NCI-H1048 (cell line): ENCODE measurements around the gene PI16.

Source experiments
- DNase-seq: peaks from one replicate; lab custom pipeline; 2025; lab: John Stamatoyannopoulos, UW

Gene PI16

DNA sequence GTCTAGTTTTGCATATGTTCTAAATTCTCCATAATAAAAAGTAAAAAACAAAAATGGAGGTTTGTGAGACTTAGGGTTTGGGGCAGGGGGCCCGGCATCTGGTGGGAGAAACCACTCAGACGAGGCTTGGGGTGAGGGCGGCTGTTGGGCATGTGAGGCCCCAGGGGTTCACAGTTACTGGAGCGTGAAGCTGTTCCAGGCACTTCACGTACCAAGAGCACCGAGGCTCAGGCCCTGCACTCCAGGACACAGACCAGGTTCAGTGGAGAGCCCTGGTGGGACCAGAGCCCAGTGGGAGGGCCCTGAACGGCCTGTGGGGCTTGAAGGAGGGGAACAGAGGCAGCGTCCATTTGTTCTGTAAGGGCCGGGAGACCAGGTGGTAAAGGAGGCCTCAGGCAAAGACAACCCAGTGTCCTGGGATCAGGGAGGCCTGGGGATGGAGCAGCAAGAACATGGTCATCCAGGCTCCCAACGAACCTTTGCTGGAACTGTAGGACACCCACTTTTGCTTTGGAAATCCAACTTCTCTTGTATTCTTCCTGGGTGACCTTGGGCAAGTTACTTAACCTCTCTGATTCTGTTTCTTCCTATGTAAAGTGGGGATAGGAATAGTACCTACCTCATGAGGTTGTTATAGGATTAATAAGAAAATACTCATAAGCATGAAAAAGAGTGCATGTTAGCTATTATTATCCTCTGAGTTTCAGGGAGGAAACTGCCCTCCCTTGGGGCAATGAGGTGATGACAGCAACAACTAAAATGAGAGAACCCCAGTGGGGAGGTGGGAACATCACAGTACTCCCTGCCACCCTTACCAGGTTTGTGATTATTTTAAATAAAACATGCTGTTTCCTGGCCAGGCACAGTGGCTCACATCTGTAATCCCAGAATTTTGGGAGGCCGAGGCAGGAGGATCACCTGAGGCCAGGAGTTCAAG lies 49.8 kb downstream of the PI16 start:
- DNase-seq: no peak

DNA sequence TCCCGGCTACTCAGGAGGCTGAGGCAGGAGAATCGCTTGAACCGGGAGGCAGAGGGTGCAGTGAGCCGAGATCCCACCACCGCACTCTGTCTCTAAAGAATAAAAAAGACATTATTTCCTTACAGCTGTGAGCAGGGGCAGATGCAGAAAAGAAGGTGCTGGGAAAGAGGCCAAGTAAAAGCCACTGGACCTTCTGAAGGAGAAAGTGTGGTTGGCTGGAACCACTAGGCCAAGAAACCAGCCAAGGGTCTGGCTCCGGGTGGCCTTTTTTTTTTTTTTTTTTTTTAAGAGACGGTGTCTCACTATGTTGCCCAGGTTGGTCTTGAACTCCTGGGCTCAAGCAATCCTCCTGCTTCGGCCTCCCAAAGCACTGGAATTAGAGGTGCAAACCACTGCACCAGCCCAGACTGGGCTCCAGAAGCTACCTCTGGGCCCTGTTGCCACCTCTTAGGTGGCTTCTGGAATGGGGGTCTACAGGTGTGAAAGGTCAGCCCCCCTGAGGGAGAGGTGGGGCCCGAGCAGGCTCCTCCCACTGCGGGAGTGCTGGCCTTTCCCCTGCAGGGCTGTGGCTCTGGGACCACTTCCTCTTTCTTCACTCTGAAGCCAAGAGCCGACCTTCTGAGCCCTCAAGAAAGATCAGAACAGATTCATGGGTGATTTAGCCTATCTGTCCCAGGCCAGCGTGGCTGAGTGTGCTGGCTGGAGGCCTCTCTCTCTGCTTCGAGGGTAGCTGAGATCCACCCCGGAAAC lies 50.7 kb downstream of the PI16 start, which contains the start of gene FGD2:
Gene FGD2 (plus strand): TSS at position 595 of the 750 bp plus-strand sequence. CDS start 163 bp downstream, outside the sequence.
- no peak for DNase-seq

DNA sequence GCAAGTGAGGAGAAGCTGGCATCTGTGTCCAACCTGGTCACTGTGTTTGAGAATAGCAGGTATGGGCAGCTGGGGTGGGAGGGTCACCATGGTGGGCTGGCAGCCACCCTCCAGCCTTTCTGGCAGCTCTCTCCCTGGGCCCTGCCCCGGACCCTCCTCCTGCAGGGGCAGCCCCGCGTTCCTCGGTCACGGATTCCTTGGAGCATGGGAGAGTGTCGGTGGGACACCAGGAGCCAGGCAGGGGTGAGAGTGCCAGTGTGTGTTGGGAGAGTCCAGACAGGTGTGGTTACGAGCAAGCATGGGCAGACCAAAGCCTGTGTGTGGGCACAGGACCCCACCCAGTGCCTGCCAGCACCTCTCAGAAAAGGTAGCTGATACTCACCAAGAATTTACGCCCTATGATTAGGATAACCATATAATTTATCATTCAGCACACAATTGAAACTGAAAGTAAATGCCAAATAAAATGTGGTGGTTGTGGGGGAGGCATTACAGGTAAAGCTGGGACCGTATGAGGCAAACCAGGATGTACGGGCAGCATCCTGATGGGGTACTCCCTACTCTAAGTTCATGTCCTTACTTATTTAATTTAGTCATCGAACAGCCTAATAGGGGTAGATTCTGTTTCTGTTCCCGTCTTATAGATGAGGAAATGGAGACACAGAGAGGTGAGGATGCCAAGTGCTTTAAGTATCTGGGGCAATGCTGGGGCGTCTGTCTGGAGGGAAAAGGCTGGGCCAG lies 51.5 kb downstream of the PI16 start:
- no peak for DNase-seq

DNA sequence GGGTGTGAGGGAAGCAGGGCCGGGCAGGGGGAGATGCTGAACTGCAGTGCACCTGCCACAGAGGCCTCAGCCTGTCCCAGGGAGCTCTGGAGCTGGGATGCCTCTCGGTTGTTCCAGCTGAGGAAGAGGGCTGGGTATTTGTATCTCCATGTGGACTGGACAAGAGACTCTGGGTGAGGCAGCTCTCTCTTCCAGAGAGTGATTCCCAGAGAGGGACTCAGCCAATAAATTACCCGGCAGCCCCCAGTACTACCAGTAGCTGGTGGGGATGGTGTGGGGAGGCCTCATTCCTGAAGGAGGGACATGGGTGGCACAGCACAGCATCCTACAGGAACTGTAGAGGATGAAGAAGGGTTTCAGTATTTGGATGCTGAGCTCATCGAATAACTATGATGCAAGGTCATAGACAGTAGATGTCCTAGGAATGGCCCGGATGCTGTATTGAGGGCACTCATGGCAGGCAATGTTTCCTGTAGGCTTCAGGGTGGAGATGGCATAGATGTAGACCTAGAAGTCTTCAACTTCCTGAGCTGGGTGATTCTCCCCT lies 52.3 kb downstream of the PI16 start:
- no peak for DNase-seq

DNA sequence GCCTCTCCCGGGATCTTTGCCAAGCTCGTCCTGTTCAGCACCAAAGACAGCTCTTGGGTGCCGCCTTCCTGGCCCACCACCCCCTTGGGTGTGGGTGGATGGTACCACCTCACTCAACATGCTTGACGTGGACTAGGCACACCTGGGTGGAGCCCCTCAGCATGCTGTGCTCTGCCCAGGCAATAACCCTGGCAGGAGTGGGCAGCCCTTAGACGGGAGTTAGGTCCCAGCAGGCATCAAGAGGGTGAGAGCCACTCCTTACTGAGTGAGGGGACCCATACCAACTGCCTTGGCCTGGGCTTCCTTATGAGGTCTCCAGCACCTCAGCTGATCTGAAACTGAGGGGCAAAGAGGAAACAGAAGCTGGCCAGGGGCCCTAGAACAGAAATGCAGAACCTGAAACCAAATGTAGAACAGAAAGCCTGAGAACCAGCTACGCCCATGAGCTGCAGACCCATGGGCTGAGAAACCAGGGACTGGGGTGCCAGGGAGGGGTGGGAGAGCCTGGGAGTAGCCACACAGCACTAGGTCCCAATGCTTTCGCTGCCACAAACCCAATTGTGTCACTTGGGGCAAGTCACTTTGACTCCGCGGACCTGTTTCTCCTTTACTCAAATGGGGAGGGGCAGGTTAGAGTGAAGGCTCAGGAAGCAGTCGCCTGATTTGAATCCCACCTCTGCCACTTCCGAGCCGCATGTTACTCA lies 53.0 kb downstream of the PI16 start:
- no peak for DNase-seq

DNA sequence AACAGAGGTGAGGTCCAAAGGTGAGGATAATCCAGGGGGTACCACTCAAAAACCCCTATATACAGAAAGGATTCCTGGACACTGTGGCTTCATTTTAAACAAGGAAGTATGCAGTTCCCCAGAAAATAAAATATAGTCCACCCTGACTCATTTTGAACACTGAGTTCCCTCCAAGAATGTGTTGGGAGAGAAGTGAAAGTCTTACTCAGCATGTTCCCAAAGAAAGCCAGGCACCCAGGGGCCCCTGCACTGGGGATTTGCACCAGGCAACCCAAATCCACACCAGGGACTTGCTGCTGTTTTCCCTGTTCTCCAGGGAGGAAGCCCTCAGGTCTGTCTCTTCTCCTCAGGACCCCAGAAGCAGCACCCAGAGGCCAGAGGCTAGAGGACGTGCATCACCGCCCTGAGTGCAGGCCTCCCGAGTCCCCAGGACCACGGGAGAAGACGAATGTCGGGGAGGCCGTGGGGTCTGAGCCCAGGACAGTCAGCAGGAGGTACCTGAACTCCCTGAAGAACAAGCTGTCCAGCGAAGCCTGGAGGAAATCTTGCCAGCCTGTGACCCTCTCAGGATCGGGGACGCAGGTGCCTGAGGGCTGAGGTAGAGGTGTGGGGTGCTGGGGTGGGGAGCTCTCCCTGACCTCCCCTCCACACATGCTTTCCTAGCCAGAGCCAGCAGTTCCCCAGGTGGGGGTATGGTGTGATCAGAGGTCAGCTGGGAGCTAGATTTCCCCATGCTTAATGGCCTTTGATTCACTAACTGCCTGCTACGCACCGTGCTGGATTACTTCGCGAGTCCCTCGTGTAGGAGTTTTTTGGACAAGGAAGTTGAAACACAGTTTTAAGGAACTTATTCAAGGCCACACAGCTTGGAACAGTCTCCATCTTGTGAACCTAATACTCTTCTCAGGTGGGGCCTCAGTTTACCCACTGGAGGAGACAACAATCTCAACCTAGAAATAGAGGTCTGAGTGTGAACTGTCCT lies 54.2 kb downstream of the PI16 start:
- DNase-seq: no peak

DNA sequence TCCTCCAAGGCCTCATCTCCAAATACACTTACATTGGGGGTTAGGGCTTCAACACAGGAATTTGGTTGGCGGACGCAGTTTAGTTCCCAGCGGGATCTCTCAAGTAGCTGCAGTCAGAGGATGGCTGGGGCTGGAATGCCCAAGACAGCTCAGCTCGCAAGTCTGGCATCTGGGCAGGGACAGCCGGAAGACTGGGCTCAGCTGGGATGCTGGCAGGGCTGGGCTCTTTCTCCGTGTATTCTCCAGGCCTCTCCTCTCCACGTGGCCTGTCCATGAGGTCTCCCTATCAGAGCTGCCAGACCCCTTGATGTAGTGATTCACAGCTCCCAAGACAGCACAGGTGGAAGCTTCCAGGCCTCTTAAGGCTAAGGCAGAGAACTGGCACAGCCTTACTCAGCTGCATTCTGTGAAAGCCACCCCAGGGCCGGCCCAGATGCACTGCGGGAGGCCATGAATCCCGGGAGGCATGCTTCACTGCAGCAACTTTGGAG lies 55.9 kb downstream of the PI16 start:
- no peak for DNase-seq

DNA sequence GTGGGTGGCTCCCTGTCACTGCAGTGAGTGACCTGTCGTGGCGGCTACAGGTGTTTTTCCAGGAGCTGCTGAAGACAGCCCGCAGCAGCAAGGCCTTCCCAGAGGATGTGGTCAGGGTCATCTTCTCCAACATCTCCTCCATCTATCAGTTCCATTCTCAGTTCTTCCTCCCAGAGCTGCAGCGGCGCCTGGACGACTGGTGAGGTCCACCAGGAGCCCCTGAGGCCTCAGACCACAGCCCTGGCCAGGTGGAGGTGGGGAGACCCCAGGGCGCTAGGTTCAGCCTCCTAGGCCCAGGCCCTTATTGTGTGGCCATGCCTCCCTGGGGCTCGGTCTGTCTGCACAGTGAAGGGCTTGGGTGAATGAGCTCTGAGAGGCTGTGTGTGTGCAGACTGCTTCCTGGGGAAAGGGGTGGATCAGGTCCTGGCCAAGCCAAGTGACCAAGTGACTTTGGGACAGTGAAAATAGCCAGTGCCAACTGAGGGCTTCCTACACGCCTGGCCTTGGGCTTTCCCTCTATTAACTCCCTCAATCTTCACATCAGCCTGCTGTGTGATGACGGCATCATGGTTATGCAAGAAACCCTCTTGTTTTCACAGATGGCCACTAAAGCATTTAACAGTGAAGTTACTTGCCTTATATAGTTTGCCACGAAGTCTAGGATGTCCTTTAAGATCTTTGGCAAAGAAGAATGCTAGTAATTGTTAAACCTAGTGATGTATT lies 57.3 kb downstream of the PI16 start:
- no peak for DNase-seq

DNA sequence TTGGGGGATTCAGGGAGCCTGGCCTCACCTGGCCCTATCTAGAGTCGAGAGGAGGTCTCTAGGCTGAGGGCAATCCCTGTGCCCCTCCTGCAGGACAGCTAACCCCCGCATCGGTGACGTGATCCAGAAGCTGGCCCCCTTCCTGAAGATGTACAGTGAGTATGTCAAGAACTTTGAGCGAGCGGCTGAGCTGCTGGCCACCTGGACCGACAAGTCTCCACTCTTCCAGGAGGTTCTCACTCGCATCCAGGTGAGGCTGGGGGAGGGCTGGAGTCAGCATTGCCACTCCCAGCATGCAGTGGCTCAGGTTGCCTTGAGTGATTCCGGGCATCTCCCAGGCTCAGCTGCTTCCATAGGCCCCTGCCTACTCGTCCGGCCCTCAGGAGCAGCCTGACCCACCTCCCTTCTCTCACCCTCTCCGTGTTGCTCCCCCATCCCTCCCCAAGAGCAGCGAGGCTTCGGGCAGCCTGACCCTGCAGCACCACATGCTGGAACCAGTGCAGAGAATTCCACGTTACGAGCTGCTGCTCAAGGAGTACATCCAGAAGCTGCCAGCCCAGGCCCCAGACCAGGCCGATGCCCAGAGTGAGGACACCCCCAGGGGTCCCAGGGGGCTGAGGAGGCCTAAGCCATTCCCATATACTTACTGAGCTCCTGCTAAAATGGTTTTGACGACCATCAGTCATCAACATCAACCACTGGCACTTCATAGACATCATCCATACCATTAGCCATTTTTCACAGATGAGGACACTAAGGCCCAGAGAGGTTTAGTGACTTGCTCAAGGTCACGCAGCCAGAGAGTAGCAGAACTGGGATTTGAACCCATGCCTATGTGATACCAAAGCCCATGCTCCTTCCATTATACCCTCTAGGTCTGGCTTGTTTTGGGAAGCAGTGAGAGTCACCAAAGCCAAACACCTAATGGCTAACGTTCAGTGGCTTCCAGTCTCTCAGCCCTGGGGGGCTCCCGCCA lies 59.3 kb downstream of the PI16 start:
- DNase-seq: no peak
